ENCODE data around the gene METRNL. TPM values are rescaled to one million over a fixed set of nuclear protein-coding genes. Genes with fewer than 3 reads are reported as not detected.

METRNL gene
- total RNA-seq, 1 experiment from 2014 or later, result 21.0 TPM

- CTCF ChIA-PET, result no interaction called here
- H3K27ac ChIP-seq (ENCODE audit: low read length), result no peak overlapping the region
- TF ChIP-seq SIN3A (IDR thresholded peaks at IDR 0.05; ENCODE audit: borderline replicate concordance, insufficient read depth, low read depth, low read length) (no peak), TCF7L2 (IDR thresholded peaks at IDR 0.05; ENCODE audit: low read depth, low read length) (no peak), POLR2AphosphoS5 (IDR thresholded peaks at IDR 0.05; ENCODE audit: low read depth, low read length) (no peak), REST (IDR thresholded peaks at IDR 0.05; ENCODE audit: insufficient read depth in 1 of 2, low read depth in 2 of 2, low read length in 1 of 2) (no peak), CTCF (IDR thresholded peaks at IDR 0.05) (no peak)
- intact Hi-C loops (cut with micrococcal nuclease; ENCODE audit: unreplicated experiment) (no loop called here), in situ Hi-C loops (cut with HindIII; ENCODE audit: low pct_unique_long_range_greater_than_20kb, low sequenced_read_pairs) (no loop called here)
- POLR2A ChIA-PET, result no interaction called here
- no peak overlapping the region for H3K4me3 ChIP-seq (ENCODE audit: low read depth in 2 of 2, low read length in 2 of 2)
- no peak for DNase-seq (ENCODE audit: low read depth, low spot score)
- BruUV-seq (replicated peaks), result no TSS peak
- H3K4me1 ChIP-seq (ENCODE audit: control insufficient read depth, insufficient read depth, low read length), result peaks cover 10% of the 10 kb centered on the region
- ATAC-seq, result no peak
- no peaks in the 10 kb centered on the region for H3K27me3 ChIP-seq (ENCODE audit: control insufficient read depth, insufficient read depth, low read length)
- H3K9me3 ChIP-seq (ENCODE audit: control insufficient read depth, insufficient read depth, low read depth, low read length), result no peaks in the 10 kb centered on the region
- peaks cover 1% of the 10 kb centered on the region; the same call in 1 of the 2 replicates for H3K36me3 ChIP-seq (ENCODE audit: control insufficient read depth, insufficient read depth, low read length)
Measured at GRCh38 chr17:83085103-83085502, 5.7 kb downstream of the METRNL start.

GRCh38 chr17:83085526-83086198, 6.3 kb downstream of the METRNL start:
- Histone ChIP-seq H3K4me3 (ENCODE audit: low read depth in 2 of 2, low read length in 2 of 2) (no peak overlapping the region), H3K9me3 (ENCODE audit: control insufficient read depth, insufficient read depth, low read depth, low read length) (no peaks in the 10 kb centered on the region), H3K4me1 (ENCODE audit: control insufficient read depth, insufficient read depth, low read length) (peaks cover 10% of the 10 kb centered on the region), H3K36me3 (ENCODE audit: control insufficient read depth, insufficient read depth, low read length) (no peaks in the 10 kb centered on the region), H3K27ac (ENCODE audit: low read length) (no peak overlapping the region), H3K27me3 (ENCODE audit: control insufficient read depth, insufficient read depth, low read length) (no peaks in the 10 kb centered on the region)
- CTCF ChIA-PET, result no interaction called here
- no TSS peak for BruUV-seq (replicated peaks)
- ATAC-seq (no peak), DNase-seq (ENCODE audit: low read depth, low spot score) (no peak)
- POLR2A ChIA-PET, result no interaction called here
- intact Hi-C loops (cut with micrococcal nuclease; ENCODE audit: unreplicated experiment) (no loop called here), in situ Hi-C loops (cut with HindIII; ENCODE audit: low pct_unique_long_range_greater_than_20kb, low sequenced_read_pairs) (no loop called here)
- TF ChIP-seq SIN3A (IDR thresholded peaks at IDR 0.05; ENCODE audit: borderline replicate concordance, insufficient read depth, low read depth, low read length) (no peak), POLR2AphosphoS5 (IDR thresholded peaks at IDR 0.05; ENCODE audit: low read depth, low read length) (no peak), CTCF (IDR thresholded peaks at IDR 0.05) (no peak), REST (IDR thresholded peaks at IDR 0.05; ENCODE audit: insufficient read depth in 1 of 2, low read depth in 2 of 2, low read length in 1 of 2) (no peak), TCF7L2 (IDR thresholded peaks at IDR 0.05; ENCODE audit: low read depth, low read length) (no peak)

Measured in Panc1 (cell line).